ENCODE results near the gene NBEAL1.
"Not testable (repeated sequence)": the region's sequence is repeated elsewhere in the genome, so short reads cannot be mapped to it uniquely, and the experiment has no call there.

The NBEAL1 gene

DNA sequence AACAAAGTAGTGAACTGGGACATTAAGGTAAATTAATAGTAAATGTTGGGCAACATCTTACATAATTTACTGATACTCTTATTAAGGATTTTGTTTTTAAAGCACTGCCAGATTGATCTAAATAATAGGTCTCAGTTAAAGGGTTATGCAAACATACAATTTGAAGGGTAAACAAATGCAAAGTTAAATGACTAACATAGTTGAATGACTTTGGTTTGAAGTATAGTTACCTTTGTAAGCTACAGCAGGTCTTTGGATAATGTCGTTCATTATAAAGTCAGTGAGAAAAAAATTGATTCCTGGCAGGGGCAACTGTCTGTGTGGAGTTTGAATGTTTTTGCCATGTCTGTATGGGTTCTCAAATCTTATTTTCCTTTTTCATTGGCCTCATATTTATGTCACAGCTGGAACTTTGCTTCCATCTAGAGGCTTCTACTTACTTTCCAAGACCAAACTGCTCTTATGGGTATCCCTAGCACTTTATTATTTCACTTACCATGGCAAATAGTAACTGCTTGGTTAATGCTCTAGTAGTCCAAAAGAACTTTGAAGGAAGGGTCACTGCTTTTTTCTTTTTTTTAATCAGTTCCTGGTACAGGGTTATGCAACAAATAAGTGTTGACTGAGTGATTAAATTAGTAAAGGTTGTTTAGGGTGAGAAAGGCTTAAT is 107.8 kb downstream of the NBEAL1 start:
- DNase-seq = no peak

DNA sequence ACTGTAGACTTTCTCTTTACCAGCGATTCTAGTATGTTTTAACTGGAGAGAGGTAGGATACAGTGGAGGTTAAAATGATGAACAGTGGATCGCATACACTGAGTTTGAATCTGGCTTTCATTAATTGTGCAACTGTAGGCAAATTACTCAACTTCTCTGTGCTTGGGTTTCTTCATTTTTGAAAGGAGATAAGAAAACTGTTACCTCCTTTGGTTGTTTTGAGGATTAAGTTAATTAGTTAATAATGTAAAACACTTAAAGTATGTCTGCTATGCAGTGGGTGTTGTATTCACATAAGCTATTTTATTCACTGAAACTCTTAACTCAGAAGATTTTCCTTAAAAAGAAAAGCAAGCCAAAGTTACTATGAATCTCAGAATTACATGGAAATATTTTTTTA is 112.3 kb downstream of the NBEAL1 start:
- DNase-seq = no peak

DNA sequence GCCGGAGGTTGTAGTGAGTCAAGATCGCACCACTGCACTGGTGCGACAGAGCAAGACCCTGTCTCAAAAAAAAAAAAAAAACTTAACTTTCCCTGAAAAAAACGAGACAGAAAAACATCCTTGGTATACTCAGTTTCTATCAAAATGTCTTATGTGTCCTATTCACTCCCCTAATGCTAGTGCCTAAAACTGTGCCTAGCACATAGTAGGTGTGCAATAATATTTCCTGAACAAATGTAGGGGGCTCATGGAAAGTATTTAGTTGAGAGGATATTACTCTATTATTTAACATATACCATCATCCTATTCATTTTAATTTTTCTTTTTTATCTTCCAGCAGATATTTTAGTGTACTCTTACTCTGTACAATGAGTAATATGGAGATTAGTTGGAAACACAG is 120.4 kb downstream of the NBEAL1 start:
- no peak for DNase-seq

DNA sequence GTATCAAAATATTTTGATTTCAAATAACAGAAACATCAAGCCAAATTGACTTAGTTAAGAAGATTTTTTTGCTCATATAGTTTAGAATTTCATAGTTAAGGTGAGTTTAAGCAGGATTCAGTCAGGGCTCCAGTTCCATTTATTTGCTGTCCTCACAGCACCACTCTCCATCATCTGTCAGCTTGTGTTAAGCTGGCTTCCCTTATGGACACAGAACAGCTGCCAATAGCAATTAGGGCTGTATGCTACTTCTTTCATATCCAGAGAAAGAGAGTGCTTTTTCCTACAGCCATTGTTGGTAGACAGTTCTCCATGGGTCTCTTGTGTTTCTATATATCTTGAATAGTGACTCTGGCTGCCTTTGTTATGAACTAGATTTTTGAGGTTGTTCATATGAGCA is 128.7 kb downstream of the NBEAL1 start:
- no peak for DNase-seq

DNA sequence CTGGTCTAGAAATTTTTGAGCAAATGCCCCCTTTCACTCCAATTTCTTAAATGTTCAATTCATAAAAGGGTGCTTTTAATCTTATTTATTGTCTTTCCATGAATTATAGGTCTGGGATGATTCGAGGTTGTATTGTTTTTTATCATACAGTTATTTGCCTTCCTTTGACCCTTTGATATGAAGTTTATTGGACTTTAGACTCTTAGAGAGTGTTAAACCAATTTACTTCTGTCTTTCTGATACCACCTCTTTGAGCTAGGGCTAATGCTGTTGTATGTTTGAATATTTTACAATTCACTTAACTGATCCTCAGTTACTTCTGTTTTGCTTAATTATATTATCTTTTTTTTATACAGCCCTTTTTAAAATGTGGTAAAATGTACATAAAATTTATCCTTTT is 134.5 kb downstream of the NBEAL1 start:
- no peak for DNase-seq

DNA sequence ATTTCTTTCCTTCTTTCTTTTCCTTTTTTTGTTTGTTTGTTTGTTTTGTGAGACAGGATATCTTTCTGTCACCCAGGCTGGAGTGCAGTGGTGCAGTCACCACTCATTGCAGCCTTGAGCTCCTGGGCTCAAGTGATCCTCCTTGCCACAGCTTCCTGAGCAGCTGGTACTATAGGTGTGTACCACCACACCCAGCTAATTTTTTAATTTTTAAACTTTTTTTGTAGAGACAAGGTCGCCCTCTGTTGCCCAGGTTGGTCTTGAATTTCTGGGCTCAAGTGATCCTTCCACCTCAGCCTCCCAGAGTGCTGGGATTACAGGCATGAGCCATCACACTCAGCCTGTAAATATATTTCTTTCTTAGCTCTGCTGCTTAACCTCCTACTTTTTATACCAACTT is 140.7 kb downstream of the NBEAL1 start:
- no peak for DNase-seq

DNA sequence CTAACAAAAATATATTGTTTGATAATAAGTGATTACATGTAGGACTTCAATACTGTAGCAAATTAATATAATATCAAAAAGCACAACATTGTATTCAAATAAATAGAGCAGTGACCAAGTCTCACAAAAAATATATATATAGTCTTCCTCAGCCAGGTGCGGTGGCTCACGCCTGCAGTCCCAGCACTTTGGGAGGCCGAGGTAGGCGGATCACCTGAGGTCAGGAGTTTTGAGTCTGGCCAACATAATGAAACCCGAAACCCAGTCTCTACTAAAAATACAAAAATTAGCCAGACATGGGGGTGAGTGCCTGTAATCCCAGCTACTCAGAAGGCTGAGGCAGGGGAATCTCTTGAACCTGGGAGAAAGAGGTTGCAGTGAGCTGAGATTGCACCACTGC is 148.0 kb downstream of the NBEAL1 start:
- not testable (repeated sequence) for DNase-seq

DNA sequence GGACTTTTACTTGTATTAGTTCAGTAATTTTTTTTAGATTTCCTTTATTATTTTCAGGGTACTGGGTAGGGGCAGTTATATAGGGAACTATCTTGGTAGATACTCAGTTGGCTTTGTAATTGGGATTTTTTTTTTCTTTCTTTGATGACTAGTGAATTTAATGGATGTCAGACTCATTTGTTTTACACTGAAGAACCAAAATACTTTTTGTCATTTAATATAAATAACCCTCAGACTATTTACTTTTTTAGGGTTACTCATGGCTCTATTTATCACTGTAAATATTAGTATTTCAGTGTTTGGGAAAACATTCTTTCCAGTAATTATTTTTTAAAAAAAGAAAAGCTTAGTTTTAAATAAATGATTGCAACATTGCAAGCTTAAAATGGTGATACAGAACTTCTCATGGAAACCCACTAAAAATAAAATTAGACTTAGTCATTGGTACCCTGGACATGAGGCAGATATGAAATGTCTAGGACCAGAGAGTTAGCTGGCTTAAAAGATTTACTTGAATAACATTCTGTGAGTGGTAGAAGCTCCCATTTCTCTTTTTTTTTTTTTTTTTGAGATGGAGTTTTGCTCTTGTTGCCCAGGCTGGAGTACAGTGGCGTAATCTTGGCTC is 149.7 kb downstream of the NBEAL1 start:
- no peak for DNase-seq

DNA sequence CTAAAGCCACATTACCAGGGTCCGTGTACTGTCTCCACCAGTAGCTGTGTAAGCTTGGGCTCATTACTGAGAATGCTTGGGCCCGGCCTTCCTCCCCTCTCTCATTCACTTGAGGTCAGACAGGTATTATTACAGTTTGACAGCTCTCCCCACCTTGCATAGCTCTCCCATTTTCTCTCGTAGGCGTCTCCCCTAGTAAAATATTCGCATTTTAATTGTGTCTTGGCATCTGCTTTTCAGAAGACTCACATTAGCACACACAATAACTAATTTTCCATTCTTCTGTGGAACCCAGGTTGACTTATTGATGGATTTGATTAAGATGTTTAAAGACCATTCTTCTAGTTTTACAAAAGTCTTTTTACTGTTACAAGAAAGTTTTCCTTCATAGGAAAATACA is 153.1 kb downstream of the NBEAL1 start:
- DNase-seq = no peak

DNA sequence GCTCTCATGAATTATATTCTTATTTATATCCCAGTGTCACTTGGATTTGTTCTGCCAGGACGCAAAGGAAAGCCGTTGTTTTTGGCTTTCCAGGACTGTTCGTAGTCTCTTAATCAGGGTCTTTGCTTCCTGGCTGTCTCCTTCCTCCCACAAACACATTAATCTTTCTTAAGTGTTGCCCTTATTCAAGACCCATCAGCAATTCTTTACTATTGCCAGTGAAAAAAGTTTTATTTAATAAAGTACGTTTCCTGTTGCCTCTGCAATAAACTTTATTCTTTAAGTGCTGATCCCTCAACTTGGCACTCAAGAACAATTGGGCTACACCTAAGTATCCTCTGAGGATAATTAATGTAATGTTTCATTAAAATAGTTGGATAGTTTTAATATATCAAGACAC is 155.8 kb downstream of the NBEAL1 start:
- DNase-seq = no peak

DNA sequence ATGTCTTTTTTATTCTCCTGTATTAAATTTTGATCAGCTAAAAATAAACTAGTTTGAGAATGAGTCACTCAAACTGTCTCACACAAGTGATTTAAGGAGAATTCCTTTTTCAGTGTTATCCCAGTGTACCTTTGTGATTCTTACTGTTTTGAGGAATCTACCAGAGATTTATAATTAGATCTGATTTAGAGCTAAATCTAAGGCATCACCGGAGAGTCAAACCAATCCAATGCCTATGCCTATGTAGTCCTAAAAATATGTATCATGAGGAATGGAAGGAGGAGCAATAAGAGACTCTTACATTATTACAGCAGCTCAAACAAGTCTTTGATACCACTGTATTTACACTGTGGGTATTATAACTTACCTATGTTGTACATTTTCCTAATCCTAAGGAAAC is 160.7 kb downstream of the NBEAL1 start:
- DNase-seq = no peak

DNA sequence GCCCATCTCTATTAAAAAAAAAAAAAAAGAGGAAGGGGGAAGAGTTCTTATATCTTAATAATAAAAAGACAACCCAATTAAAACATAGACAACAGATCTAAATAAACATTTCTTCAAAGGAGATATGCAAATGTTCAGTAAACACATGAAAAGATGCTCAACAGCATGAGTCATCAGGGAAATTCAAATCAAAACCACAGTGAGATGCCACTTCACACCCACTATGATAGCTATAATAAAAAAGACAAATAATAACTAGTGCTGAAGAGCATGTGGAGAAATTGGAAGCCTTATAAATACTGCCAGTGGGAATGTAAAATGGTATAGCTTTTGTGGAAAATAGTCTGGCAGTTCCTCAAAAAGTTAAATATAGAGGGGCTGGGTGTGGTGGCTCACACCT is 162.7 kb downstream of the NBEAL1 start:
- no peak for DNase-seq

DNA sequence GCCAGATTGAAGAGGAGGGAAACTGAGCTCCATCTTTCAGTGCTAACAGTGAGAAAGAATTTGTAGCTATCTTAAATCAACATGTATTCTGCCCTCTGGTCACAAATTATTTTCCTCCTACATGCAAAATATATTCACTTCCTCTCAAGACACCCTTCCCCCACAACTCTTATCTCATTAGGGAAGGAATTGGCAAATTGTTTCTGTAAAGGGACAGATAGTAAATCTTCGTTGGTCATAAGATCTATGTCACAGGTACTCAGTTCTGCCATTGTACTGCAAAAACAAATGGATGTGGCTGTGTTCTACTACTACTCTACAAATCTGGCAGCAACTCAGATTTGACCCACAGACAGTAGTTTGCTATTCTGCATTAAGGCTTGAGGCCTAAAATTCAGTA is 171.2 kb downstream of the NBEAL1 start:
- DNase-seq = no peak

DNA sequence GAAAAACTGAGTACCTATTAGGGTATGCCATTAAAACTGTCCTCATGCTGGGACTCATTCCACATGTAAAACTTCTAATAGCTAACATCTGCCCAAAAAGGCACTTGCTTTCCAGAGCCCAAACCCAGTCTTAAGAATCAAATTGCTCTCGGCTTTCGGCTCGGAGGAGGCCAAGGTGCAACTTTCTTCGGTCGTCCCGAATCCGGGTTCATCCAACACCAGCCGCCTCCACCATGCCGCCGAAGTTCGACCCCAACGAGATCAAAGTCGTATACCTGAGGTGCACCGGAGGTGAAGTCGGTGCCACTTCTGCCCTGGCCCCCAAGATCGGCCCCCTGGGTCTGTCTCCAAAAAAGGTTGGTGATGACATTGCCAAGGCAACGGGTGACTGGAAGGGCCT is 175.9 kb downstream of the NBEAL1 start:
- DNase-seq = not testable (repeated sequence)

DNA sequence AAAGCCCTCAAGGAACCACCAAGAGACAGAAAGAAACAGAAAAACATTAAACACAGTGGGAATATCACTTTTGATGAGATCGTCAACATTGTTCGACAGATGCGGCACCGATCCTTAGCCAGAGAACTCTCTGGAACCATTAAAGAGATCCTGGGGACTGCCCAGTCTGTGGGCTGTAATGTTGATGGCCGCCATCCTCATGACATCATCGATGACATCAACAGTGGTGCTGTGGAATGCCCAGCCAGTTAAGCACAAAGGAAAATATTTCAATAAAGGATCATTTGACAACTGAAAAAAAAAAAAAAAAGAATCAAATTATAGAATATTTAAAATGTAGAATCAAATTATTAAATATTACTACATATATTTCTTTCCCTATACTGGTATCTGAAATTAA is 176.4 kb downstream of the NBEAL1 start:
- DNase-seq = not testable (repeated sequence)

DNA sequence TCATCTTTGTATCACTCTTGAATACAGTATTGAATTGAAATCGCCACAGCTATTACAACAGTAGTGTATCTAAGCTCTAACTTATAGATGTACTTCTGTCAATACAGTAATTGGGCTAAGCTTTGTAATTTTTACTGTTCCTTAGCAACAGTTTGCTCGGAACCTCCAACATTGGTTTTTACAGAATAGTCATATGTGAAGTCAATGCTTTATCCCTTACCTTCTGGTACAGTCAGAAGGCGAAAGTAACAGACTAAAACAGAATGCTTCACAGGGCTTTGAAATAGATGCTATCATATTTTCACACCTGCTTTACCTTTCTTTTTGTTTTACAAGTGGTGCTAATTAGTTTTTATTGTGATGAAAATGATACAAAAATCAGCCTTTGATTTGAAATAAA is 177.3 kb downstream of the NBEAL1 start:
- no peak for DNase-seq

DNA sequence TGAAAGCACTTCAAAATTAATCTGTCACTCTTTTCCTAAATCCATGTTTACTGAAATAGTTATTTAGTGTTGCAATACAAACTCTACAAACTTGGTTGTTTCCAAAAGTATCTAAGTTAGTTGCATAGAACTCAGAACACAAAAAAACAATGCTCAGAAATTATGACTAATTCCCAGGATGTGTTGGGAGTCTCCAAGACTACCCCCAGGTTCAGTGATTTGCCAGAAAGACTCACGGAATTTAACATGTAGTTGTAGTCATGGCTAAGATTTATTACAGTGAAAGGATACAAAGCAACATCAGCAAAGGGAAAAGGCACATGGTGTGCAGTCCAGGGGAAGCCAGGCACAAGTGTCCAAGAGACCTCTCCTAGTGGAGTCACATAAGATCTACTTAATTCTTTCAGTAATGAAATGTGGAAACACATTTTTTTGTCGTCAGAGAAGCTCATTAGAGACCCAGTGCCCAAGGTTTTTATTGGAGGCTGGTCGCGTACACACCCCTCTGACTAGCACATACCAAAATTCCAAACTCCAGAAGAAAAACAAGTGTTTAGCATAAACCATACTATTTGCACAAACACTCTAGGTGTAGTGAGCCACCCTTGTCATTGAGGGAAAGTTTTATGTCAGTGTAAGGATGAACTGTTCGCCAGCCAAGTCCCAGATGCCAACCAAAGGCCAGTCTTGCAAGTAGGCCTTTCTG is 180.8 kb downstream of the NBEAL1 start:
- DNase-seq = no peak

DNA sequence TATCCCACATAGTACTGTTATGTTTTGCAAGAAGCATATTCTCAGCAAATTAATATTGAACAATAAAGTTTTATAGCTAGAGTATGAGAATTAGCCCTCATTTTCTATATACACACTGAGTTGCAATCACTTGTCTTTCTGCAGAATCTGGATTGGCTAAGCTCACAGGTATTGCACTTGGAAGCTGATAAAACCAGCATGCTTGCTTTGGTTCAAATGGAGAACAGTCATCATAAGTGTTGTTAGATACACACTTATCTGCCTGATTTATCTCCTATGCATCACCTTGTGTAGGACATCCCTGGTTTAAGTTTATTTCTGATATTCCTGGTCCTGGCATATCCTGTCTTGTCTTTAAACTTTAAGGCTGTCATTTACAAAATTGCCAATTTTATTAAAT is 186.2 kb downstream of the NBEAL1 start:
- DNase-seq = no peak

DNA sequence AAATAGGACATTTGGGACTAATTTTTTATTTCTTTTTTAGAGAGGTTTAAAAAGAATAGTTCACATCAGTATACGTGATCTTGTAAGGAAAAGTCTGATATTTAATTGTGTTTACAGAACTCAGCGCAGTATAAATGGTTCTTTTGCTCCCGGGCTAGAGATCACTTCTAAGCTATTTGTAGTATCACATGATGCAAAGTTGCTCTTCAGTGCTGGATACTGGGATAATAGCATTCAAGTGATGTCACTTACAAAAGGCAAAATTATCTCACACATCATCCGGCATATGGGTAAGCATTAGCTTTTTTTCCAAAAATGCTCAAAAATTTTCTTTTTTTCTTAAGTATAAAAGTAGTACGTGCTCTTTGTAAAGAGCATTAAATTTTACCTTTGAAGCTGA is 186.8 kb downstream of the NBEAL1 start:
- no peak for DNase-seq

DNA sequence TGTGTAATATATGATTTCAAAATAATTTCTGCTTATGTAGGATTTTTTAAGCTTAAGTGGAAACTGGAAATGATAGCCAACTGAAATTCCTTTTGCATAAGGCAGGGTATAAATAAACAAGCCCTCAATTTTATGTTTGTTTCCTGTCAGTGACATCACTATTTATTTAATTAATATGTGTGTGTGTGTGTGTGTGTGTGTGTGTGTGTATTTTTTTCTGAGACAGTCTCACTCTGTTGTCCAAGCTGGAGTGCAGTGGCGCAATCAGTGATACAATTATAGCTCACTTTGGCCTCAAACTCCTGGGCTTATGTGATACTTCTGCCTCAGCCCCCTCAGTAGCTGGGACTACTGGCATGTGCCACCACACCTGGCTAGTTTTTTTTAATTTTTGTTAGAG is 194.9 kb downstream of the NBEAL1 start:
- DNase-seq = no peak

DNA sequence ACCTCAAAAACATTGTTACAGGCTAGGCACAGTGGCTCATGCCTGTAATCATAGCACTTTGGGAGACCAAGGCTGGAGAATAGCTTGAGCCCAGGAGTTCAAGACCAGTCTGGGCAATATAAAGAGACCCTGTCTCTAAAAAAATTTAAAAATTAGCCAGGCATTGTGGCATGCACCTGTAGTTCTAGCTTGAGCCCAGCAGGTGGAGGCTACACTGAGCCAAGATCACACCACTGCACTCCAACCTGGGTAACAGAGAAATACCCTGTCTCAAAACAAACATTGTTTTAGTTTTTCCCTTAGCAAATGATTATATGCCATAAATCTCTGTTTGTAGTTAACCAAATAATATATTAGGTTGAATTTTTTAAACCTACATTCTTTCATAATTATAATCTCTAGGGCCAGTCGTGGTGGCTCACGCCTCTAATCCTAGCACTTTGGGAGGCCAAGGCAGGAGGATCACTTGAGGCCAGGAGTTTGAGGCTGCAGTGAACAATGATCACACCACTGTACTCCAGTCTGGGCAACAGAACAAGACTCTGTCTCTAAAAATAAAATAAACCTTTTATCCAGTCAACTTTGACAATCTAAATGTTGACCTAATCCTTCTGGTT is 210.9 kb downstream of the NBEAL1 start:
- DNase-seq = peak; percentile 28 to 35

DNA sequence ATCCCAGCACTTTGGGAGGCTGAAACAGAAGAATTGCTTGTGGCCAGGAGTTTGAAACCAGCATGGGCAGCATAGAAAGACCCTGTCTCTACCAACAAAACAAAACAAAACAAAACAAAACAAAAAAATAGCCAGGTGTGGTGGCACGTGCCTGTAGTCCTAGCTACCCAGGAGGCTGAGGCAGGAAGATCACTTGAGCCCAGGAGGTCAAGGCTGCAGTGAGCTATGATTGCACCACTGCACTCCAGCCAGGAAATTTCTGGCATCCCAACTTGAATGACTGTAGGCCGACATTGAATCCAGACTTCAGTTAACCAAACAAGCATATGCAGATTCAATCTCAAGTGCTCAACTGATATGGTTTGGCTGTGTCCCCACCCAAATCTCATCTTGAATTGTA is 215.0 kb downstream of the NBEAL1 start:
- DNase-seq = not testable (repeated sequence)

DNA sequence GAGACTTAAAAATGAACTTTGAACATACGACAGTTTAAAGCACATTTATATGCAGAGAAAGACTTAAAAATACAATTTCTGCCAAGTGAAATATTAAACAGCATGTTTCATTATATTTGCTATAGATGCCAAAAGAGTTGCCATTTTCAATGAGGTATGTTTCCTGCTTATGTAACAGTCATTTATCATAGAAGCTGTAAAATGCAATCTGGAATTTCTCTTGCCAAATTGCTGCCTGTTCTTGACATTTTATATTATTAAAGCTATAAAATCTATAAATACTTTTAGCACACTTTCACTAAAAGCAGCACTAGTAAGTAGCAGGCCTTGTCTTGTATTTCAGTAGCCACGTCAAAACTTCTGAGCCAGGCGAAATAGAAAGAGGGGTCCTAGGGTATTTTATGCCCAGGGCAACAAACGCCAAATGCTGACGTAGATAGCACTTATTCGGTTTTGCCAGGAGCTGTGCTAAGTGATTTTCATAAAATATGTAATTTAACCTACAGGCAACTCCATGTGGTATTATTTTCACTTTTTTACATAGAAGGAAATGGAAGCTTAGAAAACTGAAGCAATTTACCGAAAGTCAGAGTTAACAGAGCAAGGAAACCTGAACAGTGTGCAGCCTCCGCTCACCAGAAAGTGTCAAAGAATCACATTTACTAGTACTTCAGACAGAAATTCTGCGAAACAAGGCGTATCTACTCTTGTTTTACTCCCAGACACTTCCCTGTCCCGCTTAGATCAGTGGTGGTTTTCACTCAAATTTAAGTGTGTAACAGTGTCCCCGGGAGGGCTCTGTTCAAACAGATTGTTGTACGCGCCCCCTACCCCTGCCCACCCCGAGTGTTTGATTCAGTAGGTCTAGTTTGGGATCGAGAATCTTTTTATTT is 222.9 kb downstream of the NBEAL1 start:
- peak in 1 of 2 donors; percentile 8 for DNase-seq

Measured in stimulated activated CD4-positive, alpha-beta T cell treated with anti-CD3 and anti-CD28 coated beads, Interleukin-2, amount 100 ng/mL, for 24 hours (primary cell).